ENCODE measurements around the gene BRAF. TPM values are rescaled to one million over a fixed set of nuclear protein-coding genes. Genes with fewer than 3 reads are reported as not detected.

Gene BRAF
- total and polyA plus RNA-seq, 2 donors from 2014 or later = 8.0 to 43.9 TPM

GRCh38 chr7:140867467-140868462 is 57.0 kb downstream of the BRAF start:
- Histone ChIP-seq H3K9ac (ENCODE audit: low read length in 3 of 3) (no peak overlapping the region), H3K4me1 (ENCODE audit: control insufficient read depth in 2 of 3, insufficient read depth in 2 of 3, low read depth in 1 of 3, low read length in 3 of 3) (no peaks in the 10 kb centered on the region), H3K9me3 (ENCODE audit: control insufficient read depth in 2 of 3, insufficient read depth in 1 of 3, low read length in 3 of 3) (no peaks in the 10 kb centered on the region), H3K27me3 (ENCODE audit: control insufficient read depth, insufficient read depth, low read length) (no peaks in the 10 kb centered on the region), H3K27ac (ENCODE audit: low read depth in 2 of 2, low read length in 2 of 2) (no peak overlapping the region), H3K4me3 (ENCODE audit: low read length in 3 of 3) (no peak overlapping the region), H3K36me3 (ENCODE audit: control insufficient read depth in 2 of 3, insufficient read depth in 3 of 3, low read length in 3 of 3) (no peaks in the 10 kb centered on the region)
- DNase-seq = no peak
- no peak for FAIRE-seq
- TF ChIP-seq, protein P1, sequence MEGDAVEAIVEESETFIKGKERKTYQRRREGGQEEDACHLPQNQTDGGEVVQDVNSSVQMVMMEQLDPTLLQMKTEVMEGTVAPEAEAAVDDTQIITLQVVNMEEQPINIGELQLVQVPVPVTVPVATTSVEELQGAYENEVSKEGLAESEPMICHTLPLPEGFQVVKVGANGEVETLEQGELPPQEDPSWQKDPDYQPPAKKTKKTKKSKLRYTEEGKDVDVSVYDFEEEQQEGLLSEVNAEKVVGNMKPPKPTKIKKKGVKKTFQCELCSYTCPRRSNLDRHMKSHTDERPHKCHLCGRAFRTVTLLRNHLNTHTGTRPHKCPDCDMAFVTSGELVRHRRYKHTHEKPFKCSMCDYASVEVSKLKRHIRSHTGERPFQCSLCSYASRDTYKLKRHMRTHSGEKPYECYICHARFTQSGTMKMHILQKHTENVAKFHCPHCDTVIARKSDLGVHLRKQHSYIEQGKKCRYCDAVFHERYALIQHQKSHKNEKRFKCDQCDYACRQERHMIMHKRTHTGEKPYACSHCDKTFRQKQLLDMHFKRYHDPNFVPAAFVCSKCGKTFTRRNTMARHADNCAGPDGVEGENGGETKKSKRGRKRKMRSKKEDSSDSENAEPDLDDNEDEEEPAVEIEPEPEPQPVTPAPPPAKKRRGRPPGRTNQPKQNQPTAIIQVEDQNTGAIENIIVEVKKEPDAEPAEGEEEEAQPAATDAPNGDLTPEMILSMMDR (IDR thresholded peaks at IDR 0.05; ENCODE audit: borderline replicate concordance, extremely low read depth, insufficient read depth) = no peak
- intact Hi-C loops (cut with DNase I) = no loop called here

- Histone ChIP-seq H3K27ac (ENCODE audit: low read depth in 2 of 2, low read length in 2 of 2) (no peak overlapping the region), H3K9me3 (ENCODE audit: control insufficient read depth in 2 of 3, insufficient read depth in 1 of 3, low read length in 3 of 3) (no peaks in the 10 kb centered on the region), H3K36me3 (ENCODE audit: control insufficient read depth in 2 of 3, insufficient read depth in 3 of 3, low read length in 3 of 3) (no peaks in the 10 kb centered on the region), H3K27me3 (ENCODE audit: control insufficient read depth, insufficient read depth, low read length) (no peaks in the 10 kb centered on the region), H3K4me1 (ENCODE audit: control insufficient read depth in 2 of 3, insufficient read depth in 2 of 3, low read depth in 1 of 3, low read length in 3 of 3) (no peaks in the 10 kb centered on the region), H3K9ac (ENCODE audit: low read length in 3 of 3) (no peak overlapping the region), H3K4me3 (ENCODE audit: low read length in 3 of 3) (no peak overlapping the region)
- TF ChIP-seq, protein P1 (IDR thresholded peaks at IDR 0.05; ENCODE audit: borderline replicate concordance, extremely low read depth, insufficient read depth) = no peak
- intact Hi-C loops (cut with DNase I) = no loop called here
- no peak for DNase-seq
- no peak for FAIRE-seq
Observed at GRCh38 chr7:140866926-140867325, 57.8 kb downstream of the BRAF start.

GRCh38 chr7:140864732-140865131 is 60.0 kb downstream of the BRAF start:
- no peaks in the 10 kb centered on the region for H3K4me1 ChIP-seq (ENCODE audit: control insufficient read depth in 2 of 3, insufficient read depth in 2 of 3, low read depth in 1 of 3, low read length in 3 of 3)
- no peaks in the 10 kb centered on the region for H3K9me3 ChIP-seq (ENCODE audit: control insufficient read depth in 2 of 3, insufficient read depth in 1 of 3, low read length in 3 of 3)
- H3K27me3 ChIP-seq (ENCODE audit: control insufficient read depth, insufficient read depth, low read length) = no peaks in the 10 kb centered on the region
- H3K36me3 ChIP-seq (ENCODE audit: control insufficient read depth in 2 of 3, insufficient read depth in 3 of 3, low read length in 3 of 3) = no peaks in the 10 kb centered on the region
- no peak overlapping the region for H3K4me3 ChIP-seq (ENCODE audit: low read length in 3 of 3)
- no peak overlapping the region for H3K27ac ChIP-seq (ENCODE audit: low read depth in 2 of 2, low read length in 2 of 2)
- intact Hi-C loops (cut with DNase I) = no loop called here
- TF ChIP-seq, protein P1 (IDR thresholded peaks at IDR 0.05; ENCODE audit: borderline replicate concordance, extremely low read depth, insufficient read depth) = no peak
- no peak for DNase-seq
- no peak overlapping the region for H3K9ac ChIP-seq (ENCODE audit: low read length in 3 of 3)
- no peak for FAIRE-seq
